DND-41 (cell line): ENCODE data around the gene AGPAT3.

Experiments used
- EZH2 ChIP-seq: IDR thresholded peaks from 3 replicates; pipeline ENCODE4 v1.6.1; 2012; ENCODE audit warnings: borderline replicate concordance, low read depth, mild to moderate bottlenecking, moderate library complexity, low read length, inconsistent platforms; ENCODE audit not compliant: severe bottlenecking
- TF ChIP-seq, protein P1 (sequence below): IDR thresholded peaks from 2 replicates; pipeline ENCODE4 v1.5.1; 2012; ENCODE audit warnings: borderline replicate concordance, low read length, moderate library complexity, mild to moderate bottlenecking; ENCODE audit not compliant: poor library complexity, severe bottlenecking; ENCODE audit errors: extremely low read depth

DNA sequence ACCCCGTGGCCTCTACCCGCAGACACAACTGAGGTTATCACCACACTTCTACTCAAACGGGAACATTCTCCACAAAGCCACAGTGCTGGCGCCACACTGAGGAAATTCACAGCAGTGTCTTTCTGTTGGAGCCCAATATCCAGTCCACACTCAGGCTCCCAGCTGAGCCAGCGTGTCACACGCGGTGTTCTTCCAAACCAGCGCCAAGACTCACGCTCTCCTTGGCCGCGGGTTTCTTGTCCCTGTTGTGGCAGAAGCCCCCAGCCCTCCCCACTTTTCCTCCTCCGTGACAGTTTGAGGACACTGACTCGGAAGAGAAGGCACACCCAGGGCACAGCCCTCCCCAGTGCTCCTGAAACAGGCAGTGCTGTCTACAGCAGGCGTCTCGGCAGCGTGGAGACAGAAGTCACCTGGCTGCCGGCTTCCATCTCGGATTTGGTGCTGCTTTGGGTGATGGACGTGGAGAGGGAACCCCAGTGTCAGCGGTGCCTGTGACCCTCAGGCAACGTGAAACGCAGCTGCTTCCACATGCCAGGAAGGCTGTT lies 35.4 kb upstream of the AGPAT3 start:
- TF ChIP-seq, protein P1, sequence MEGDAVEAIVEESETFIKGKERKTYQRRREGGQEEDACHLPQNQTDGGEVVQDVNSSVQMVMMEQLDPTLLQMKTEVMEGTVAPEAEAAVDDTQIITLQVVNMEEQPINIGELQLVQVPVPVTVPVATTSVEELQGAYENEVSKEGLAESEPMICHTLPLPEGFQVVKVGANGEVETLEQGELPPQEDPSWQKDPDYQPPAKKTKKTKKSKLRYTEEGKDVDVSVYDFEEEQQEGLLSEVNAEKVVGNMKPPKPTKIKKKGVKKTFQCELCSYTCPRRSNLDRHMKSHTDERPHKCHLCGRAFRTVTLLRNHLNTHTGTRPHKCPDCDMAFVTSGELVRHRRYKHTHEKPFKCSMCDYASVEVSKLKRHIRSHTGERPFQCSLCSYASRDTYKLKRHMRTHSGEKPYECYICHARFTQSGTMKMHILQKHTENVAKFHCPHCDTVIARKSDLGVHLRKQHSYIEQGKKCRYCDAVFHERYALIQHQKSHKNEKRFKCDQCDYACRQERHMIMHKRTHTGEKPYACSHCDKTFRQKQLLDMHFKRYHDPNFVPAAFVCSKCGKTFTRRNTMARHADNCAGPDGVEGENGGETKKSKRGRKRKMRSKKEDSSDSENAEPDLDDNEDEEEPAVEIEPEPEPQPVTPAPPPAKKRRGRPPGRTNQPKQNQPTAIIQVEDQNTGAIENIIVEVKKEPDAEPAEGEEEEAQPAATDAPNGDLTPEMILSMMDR = peak; percentile 31
- no peak for TF ChIP-seq EZH2
